ENCODE measurements around the gene PSMA1.

PSMA1 gene

GRCh38 chr11:14471127-14471526 is 49.1 kb downstream of the PSMA1 start:
- Histone ChIP-seq H4K20me1 (ENCODE audit: low read depth, low read length) (0 out of 2 replicates have a peak, but pooled peaks cover 4% of the 10 kb centered on the region), H3K4me3 (ENCODE audit: insufficient read depth, low read length, poor library complexity, severe bottlenecking) (no peak overlapping the region), H3K27ac (ENCODE audit: low read depth, low read length) (no peak overlapping the region), H2AFZ (ENCODE audit: low read depth, low read length, severe bottlenecking) (no peak overlapping the region), H3K9me3 (ENCODE audit: insufficient read depth, low read length) (no peaks in the 10 kb centered on the region), H3K27me3 (ENCODE audit: low read length) (no peaks in the 10 kb centered on the region), H3K9me2 (replicated peaks; ENCODE audit: insufficient read depth, low read length) (no peaks in the 10 kb centered on the region), H3K36me3 (ENCODE audit: low read length) (peaks cover 76% of the 10 kb centered on the region), H3K9ac (ENCODE audit: low read length) (no peak overlapping the region), H3K4me2 (ENCODE audit: low read depth, low read length, poor library complexity, severe bottlenecking) (no peak overlapping the region), H3K79me2 (ENCODE audit: insufficient read depth, low read length) (no peaks in the 10 kb centered on the region), H3F3A (ENCODE audit: insufficient read depth) (peaks cover 2% of the 10 kb centered on the region; the same call in 1 of the 2 replicates)
- TF ChIP-seq CTCF (IDR thresholded peaks at IDR 0.05; ENCODE audit: insufficient read depth, low read length, poor library complexity, severe bottlenecking), result no peak
- TF ChIP-seq EZH2phosphoT487 (conservative IDR thresholded peaks at IDR 0.05; ENCODE audit: low read length), result no peak

DNA sequence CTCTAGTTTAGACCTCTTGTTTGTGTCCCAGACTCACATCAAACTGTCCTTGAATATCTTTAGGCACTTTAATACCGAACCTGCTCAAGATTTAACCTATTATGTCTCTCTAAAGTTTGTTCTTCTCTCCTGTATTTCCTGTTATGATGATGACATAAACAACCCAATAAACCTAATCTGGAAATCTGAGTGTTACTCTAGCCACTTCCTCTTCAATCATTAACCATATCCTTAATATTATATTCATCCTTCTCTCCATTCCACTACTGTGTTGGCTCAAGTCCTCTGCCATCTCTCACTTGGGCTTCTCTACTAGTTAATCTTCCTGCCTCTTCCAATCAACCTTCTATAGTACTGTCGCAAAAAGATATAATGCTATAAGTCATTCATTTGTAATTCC is 56.6 kb downstream of the PSMA1 start:
- Histone ChIP-seq H2AFZ (ENCODE audit: low read depth, low read length, severe bottlenecking) (no peak overlapping the region), H3K4me3 (ENCODE audit: insufficient read depth, low read length, poor library complexity, severe bottlenecking) (no peak overlapping the region), H3K9me2 (replicated peaks; ENCODE audit: insufficient read depth, low read length) (no peaks in the 10 kb centered on the region), H3K27me3 (ENCODE audit: low read length) (no peaks in the 10 kb centered on the region), H4K20me1 (ENCODE audit: low read depth, low read length) (no peaks in the 10 kb centered on the region), H3K9ac (ENCODE audit: low read length) (no peak overlapping the region), H3K4me2 (ENCODE audit: low read depth, low read length, poor library complexity, severe bottlenecking) (no peak overlapping the region), H3K36me3 (ENCODE audit: low read length) (peaks cover 79% of the 10 kb centered on the region), H3K27ac (ENCODE audit: low read depth, low read length) (no peak overlapping the region), H3F3A (ENCODE audit: insufficient read depth) (0 out of 2 replicates have a peak, but pooled peaks cover 5% of the 10 kb centered on the region), H3K9me3 (ENCODE audit: insufficient read depth, low read length) (no peaks in the 10 kb centered on the region), H3K79me2 (ENCODE audit: insufficient read depth, low read length) (no peaks in the 10 kb centered on the region)
- no peak for TF ChIP-seq EZH2phosphoT487 (conservative IDR thresholded peaks at IDR 0.05; ENCODE audit: low read length)
- no peak for TF ChIP-seq CTCF (IDR thresholded peaks at IDR 0.05; ENCODE audit: insufficient read depth, low read length, poor library complexity, severe bottlenecking)

GRCh38 chr11:14460147-14460546 is 60.0 kb downstream of the PSMA1 start:
- TF ChIP-seq CTCF (IDR thresholded peaks at IDR 0.05; ENCODE audit: insufficient read depth, low read length, poor library complexity, severe bottlenecking) (no peak), EZH2phosphoT487 (conservative IDR thresholded peaks at IDR 0.05; ENCODE audit: low read length) (no peak)
- Histone ChIP-seq H3K27ac (ENCODE audit: low read depth, low read length) (no peak overlapping the region), H3K79me2 (ENCODE audit: insufficient read depth, low read length) (no peaks in the 10 kb centered on the region), H3K36me3 (ENCODE audit: low read length) (peaks cover 56% of the 10 kb centered on the region), H3K27me3 (ENCODE audit: low read length) (no peaks in the 10 kb centered on the region), H3K9ac (ENCODE audit: low read length) (no peak overlapping the region), H3K4me3 (ENCODE audit: insufficient read depth, low read length, poor library complexity, severe bottlenecking) (no peak overlapping the region), H3K9me2 (replicated peaks; ENCODE audit: insufficient read depth, low read length) (no peaks in the 10 kb centered on the region), H4K20me1 (ENCODE audit: low read depth, low read length) (no peaks in the 10 kb centered on the region), H2AFZ (ENCODE audit: low read depth, low read length, severe bottlenecking) (no peak overlapping the region), H3F3A (ENCODE audit: insufficient read depth) (peaks cover 26% of the 10 kb centered on the region; the same call in 1 of the 2 replicates), H3K4me2 (ENCODE audit: low read depth, low read length, poor library complexity, severe bottlenecking) (no peak overlapping the region), H3K9me3 (ENCODE audit: insufficient read depth, low read length) (no peaks in the 10 kb centered on the region)
